Upper lobe of left lung (tissue), 4 donors: ENCODE results near the gene TMEM119.

Source experiments
- CTCF ChIP-seq, 6 experiments: fragments of 450-650 bp in 4 of 6; fragments of 200-600 bp in 2 of 6; sonication (generic) in 2 of 6; IDR thresholded peaks; one replicate each; pipeline ENCODE4 v1.5.1; 2016 to 2019; ENCODE audit warnings: antibody characterized with exemption in 6 of 6
- EP300 ChIP-seq, 4 donors: sonication (generic); formaldehyde crosslinking; IDR thresholded peaks; one replicate each; pipeline ENCODE4 v1.5.1; 2017; ENCODE audit warnings: antibody characterized with exemption in 4 of 4, control low read depth in 2 of 4
- POLR2A ChIP-seq, 4 donors: fragments of 450-650 bp; IDR thresholded peaks; one replicate each; pipeline ENCODE4 v1.5.1; 2016 to 2017; ENCODE audit warnings: antibody characterized with exemption in 4 of 4, mild to moderate bottlenecking in 2 of 4

- TF ChIP-seq CTCF (IDR thresholded peaks at IDR 0.05) = no peak
- TF ChIP-seq EP300 (IDR thresholded peaks at IDR 0.05) = no peak
- TF ChIP-seq POLR2A (IDR thresholded peaks at IDR 0.05) = no peak
These were observed 23.3 kb upstream of the TMEM119 start for GRCh38 chr12:108621161-108621560.
